Cardiac muscle cell (in vitro differentiated cells and primary cell): ENCODE results near the gene MCTP1. TPM values are rescaled to one million over a fixed set of nuclear protein-coding genes. Genes with fewer than 3 reads are reported as not detected.

Experiments
- DNase-seq, 2 donors: peaks; one replicate each; pipeline versions ENCODE4 v3.0.0 to v3.0.0-alpha.2; 2010 to 2017; ENCODE audit warnings: low read depth in 1 of 2, low spot score in 1 of 2
- H3K27ac ChIP-seq: fragments of 200-600 bp; sonication (generic); 2 replicates; pipeline ENCODE4 v1.5.1; 2016
- H3K27me3 ChIP-seq: fragments of 200-600 bp; sonication (generic); 2 replicates; pipeline ENCODE4 v1.6.0; 2016; ENCODE audit warnings: control low read depth
- H3K36me3 ChIP-seq: fragments of 200-600 bp; sonication (generic); 2 replicates; pipeline ENCODE4 v1.5.1; 2016; ENCODE audit warnings: control low read depth
- H3K4me1 ChIP-seq: fragments of 200-600 bp; sonication (generic); 2 replicates; pipeline ENCODE4 v1.8.1; 2017; ENCODE audit warnings: low read depth, mild to moderate bottlenecking, mixed run types
- H3K4me3 ChIP-seq: fragments of 200-600 bp; sonication (generic); 2 replicates; pipeline ENCODE4 v1.5.1; 2016; ENCODE audit warnings: mild to moderate bottlenecking
- H3K9me3 ChIP-seq: fragments of 200-600 bp; sonication (generic); 2 replicates; pipeline ENCODE4 v1.5.1; 2017; ENCODE audit warnings: low read depth, mild to moderate bottlenecking, control low read depth
- polyA plus RNA-seq: library from polyadenylated mRNA; unstranded; fragments of >200 nt; fragmentation: Nextera tagmentation; extraction: Ambion mirVana; gene quantifications from 2 replicates; pipeline ENCODE4 v1.2.1, GENCODE V29; 2016
- total RNA-seq: library from RNA; depleted of rRNA; stranded (reverse); fragments of >200 nt; gene quantifications from 2 replicates; pipeline ENCODE4 v1.2.3, GENCODE V29; 2016
- TF ChIP-seq, protein P1 (sequence below): IDR thresholded peaks from 2 replicates; pipeline ENCODE4 v1.5.1; 2012; ENCODE audit warnings: low read depth, mild to moderate bottlenecking, low read length

Gene MCTP1
- total and polyA plus RNA-seq, 2 experiments from 2014 or later = 1.4 TPM; not detected in 1

DNA sequence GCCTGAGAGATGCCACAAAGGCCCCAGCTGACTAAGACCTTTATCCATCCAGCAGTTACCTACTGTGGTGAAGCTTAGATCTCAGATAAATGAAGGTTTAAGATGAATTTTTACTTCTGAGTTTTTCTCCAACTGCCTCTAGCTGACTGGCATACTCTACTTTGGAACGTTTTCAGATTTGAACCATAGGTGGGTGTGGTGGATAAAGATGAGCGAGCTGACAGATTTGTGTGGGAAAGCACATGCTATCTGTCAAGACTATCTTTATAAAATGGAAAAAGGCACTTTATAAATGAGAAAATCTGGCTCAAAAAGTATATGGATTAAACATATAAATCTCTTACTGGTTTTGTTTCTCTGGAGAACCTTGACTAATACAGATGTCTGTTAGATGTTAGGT is 160.8 kb downstream of the MCTP1 start:
- no peak overlapping the region for H3K4me3 ChIP-seq
- no peaks in the 10 kb centered on the region for H3K9me3 ChIP-seq
- no peak overlapping the region for H3K27ac ChIP-seq
- DNase-seq = no peak
- no peaks in the 10 kb centered on the region for H3K27me3 ChIP-seq
- no peaks in the 10 kb centered on the region for H3K36me3 ChIP-seq
- H3K4me1 ChIP-seq = no peaks in the 10 kb centered on the region
- TF ChIP-seq, protein P1, sequence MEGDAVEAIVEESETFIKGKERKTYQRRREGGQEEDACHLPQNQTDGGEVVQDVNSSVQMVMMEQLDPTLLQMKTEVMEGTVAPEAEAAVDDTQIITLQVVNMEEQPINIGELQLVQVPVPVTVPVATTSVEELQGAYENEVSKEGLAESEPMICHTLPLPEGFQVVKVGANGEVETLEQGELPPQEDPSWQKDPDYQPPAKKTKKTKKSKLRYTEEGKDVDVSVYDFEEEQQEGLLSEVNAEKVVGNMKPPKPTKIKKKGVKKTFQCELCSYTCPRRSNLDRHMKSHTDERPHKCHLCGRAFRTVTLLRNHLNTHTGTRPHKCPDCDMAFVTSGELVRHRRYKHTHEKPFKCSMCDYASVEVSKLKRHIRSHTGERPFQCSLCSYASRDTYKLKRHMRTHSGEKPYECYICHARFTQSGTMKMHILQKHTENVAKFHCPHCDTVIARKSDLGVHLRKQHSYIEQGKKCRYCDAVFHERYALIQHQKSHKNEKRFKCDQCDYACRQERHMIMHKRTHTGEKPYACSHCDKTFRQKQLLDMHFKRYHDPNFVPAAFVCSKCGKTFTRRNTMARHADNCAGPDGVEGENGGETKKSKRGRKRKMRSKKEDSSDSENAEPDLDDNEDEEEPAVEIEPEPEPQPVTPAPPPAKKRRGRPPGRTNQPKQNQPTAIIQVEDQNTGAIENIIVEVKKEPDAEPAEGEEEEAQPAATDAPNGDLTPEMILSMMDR = no peak

DNA sequence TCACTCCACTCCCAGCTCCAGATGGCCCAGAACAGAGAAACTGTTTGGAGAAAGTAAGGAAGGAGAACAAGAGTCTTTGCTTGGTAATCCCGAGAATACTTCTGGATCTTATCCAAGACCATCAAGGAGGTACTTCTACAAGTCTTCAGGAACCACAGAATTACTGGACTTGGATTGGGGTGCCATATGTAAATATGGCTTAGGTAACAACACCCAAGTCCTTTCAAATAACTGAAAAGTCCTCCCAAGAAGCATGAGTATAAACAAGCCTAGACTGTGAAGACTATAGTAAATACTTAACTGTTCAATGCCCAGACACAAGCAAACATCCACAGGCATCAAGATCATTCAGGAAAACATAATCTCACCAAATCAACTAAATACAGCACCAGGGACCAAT is 170.0 kb downstream of the MCTP1 start:
- Histone ChIP-seq H3K9me3 (no peaks in the 10 kb centered on the region), H3K4me3 (no peak overlapping the region), H3K27me3 (no peaks in the 10 kb centered on the region), H3K36me3 (no peaks in the 10 kb centered on the region), H3K4me1 (peaks cover 3% of the 10 kb centered on the region), H3K27ac (no peak overlapping the region)
- DNase-seq = no peak
- TF ChIP-seq, protein P1 = no peak

DNA sequence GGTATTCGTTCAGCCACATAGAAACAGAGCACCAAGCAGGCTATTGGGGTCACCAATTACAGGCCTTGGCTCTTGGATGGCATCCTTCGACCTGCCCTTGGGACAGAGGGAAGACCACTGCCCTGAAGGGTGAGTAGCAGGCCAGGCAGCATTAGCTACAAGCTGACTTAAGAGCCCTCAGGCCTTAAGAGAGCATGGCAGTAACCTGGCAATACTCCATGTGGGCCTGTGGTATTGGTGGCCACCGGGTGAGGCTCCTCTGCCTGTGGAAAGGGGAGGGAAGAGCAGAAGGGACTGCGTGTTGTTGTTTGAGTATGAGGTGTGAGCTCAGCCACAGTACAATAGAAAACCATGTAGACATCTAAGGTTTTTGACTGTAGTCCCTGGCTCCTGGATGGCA is 170.6 kb downstream of the MCTP1 start:
- DNase-seq = no peak
- H3K27ac ChIP-seq = no peak overlapping the region
- peaks cover 3% of the 10 kb centered on the region for H3K4me1 ChIP-seq
- no peaks in the 10 kb centered on the region for H3K27me3 ChIP-seq
- H3K4me3 ChIP-seq = no peak overlapping the region
- TF ChIP-seq, protein P1 = no peak
- H3K36me3 ChIP-seq = no peaks in the 10 kb centered on the region
- no peaks in the 10 kb centered on the region for H3K9me3 ChIP-seq

DNA sequence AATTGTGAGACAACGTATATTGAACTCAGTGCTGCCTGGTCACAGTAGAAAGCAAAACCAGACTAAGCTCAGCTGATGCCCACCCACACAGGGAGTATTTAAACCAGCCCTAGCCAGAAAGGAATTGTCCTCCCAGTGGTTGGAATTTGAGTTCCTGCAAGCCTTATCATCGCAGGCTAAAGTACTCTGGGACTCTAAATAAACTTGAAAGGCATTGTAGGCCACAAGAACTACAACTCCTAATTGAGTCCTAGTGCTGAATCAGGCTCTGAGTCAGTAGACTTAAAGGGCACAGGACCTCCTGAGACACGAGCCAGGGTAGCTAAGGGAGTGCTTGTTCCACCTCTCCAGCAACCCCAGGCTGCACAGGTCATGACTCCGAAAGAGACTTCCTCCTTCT is 171.4 kb downstream of the MCTP1 start:
- DNase-seq = peak; percentile 0 to 86
- peak overlapping the region; percentile 45 for H3K27ac ChIP-seq
- TF ChIP-seq, protein P1 = no peak

DNA sequence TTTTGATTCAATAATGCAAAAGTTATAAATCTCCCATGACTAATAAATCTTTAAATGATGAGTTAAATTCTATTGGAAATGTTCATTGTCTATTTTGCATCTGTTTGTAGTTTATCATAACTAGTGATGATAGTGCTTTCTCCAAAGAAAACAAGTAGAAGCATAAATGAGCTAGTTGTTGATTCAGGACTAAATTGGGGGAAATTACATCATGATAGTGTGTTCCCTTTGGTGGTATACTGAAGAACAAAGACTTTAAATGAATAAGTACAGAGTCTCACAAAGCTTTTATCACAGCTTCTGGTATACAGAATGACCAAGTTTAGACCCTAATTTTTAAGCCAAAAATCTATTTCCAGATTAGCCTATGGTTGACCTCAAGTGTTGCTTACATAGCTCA is 173.8 kb downstream of the MCTP1 start:
- TF ChIP-seq, protein P1 = no peak
- Histone ChIP-seq H3K4me3 (no peak overlapping the region), H3K27ac (no peak overlapping the region), H3K9me3 (no peaks in the 10 kb centered on the region), H3K27me3 (peaks cover 4% of the 10 kb centered on the region), H3K36me3 (no peaks in the 10 kb centered on the region), H3K4me1 (peaks cover 3% of the 10 kb centered on the region)
- no peak for DNase-seq

More for the DNA sequence above, 171.4 kb downstream of the MCTP1 start:
- no peak overlapping the region for H3K4me3 ChIP-seq
- peaks cover 3% of the 10 kb centered on the region for H3K4me1 ChIP-seq
- H3K9me3 ChIP-seq = no peaks in the 10 kb centered on the region
- no peaks in the 10 kb centered on the region for H3K36me3 ChIP-seq
- H3K27me3 ChIP-seq = peaks cover 2% of the 10 kb centered on the region

DNA sequence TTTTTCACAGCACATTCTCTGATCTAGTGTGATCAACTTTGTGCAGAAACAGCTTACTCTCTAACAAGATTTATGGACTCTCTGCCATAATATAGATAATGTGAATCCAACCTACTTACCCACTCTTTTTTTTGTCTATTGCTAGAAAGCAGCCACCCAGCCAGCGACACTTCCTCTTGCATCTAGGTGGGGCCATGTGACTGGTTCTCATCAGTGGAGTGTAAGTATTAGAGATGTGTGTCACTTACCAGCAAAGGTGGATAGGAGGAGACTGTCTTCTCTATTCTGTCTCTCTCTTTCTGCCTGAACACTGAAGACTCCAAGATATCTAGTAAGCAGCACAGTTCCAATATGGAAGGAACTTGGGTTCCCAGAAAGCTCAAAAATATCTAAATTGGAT is 174.8 kb downstream of the MCTP1 start:
- TF ChIP-seq, protein P1 = no peak
- Histone ChIP-seq H3K4me1 (peaks cover 3% of the 10 kb centered on the region), H3K27ac (no peak overlapping the region), H3K27me3 (peaks cover 4% of the 10 kb centered on the region), H3K4me3 (no peak overlapping the region), H3K36me3 (no peaks in the 10 kb centered on the region), H3K9me3 (no peaks in the 10 kb centered on the region)
- no peak for DNase-seq
